ENCODE data around the gene TPSB2.
"Not testable (repeated sequence)": the region's sequence is repeated elsewhere in the genome, so short reads cannot be mapped to it uniquely, and the experiment has no call there.

Gene TPSB2
- 0 reads per million in 2 donors for total RNA-seq

DNA sequence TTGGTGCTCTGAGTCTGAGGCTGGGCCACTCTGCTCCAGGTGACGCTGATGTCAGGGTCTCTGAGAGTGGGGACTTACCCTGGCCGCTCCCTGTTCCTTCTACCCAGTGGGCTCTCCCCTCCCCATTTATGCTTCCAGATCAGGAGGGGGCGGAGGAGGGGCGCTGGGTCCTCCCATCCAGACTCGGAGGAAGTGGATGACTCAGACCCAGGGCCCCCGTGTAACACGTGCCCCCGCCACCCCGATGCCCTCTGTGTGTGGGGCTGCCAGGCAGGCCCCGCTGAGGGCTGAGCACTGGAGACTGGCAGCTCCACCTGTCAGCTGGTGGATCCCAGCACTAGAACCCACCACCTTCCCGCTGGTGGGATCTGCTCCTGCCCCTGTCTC lies at the start of gene TPSB2:
Gene TPSB2, minus strand, starts transcription at position 101 of the 387 bp plus-strand sequence. CDS start 233 bp downstream, outside the sequence.
- DNase-seq: not testable (repeated sequence)

DNA sequence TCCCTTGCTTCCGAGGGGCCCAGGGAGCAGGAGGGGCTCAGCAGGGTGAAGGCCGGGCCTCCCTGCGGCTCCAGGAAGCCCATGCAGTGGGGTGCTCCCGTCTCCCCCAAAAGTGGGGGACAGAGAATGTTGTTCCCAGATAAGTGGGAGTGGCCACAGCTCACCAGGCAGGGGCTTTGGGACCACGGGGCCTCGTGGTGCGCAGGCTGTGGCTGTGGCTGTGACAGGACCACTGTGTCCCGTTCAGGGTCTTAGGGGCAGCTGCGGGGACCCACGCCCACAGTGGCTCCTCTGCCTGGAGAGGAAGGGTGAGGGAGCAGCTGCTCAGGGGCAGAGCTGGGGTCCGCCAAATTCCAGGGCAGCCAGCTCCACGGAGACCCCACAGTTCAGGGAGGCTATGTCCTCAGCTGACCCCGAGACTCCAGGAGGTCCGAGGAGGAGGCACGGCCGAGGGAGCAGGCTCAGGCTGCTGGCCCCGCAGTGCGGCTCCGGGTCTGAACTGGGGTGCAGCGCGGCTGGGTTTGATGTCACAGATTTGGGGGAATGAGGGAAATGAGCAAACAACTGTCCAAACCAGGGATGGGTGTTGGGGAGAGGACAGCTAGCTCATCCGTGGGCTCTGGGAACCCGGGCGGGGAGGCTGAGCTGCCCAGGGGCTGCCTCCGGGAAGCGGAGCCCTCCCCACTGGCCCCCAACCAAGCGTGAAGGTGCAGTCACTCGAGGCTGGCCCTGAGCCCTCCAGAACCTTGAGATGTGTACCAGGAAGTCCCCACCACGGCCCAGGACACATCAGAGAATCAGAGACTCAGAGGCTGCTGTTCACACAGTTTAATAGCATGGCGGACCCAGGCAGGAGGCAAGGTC lies 49.3 kb upstream of the TPSB2 start:
- no peak for DNase-seq

GRCh38 chr16:1278477-1278876 lies 48.5 kb upstream of the TPSB2 start:
- no peak for DNase-seq

DNA sequence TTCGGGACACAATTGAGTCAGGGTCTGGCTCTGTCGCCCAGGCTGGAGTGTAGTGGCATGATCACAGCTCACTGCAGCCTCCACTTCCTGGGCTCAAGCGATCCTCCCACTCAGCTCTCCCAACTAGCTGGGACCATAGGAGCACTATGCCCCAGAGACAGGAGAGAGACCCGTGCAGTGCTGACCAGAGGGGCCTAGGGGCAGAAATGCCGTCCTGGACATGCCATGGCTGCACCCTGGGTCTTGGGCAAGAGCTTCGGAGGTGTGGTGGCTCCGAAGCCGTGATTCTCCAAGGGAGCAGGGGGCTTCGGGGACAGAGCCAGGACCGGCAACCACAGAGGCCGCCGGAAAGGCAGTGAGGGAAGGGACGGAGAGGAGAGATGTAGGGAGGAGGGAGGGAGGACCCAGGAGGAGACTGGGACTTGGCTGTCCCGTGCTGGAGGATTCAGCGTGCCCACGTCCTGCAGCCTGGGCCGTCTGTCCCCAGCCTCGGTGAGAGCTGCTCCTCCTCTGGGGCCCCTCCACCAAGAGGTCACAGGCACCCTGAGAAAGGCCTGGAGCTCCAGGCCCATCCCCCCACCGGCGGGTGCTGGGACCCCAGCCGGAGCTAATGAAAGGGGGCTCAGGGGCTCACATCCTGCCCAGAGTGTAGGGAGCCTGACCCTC lies 47.8 kb upstream of the TPSB2 start:
- no peak for DNase-seq

DNA sequence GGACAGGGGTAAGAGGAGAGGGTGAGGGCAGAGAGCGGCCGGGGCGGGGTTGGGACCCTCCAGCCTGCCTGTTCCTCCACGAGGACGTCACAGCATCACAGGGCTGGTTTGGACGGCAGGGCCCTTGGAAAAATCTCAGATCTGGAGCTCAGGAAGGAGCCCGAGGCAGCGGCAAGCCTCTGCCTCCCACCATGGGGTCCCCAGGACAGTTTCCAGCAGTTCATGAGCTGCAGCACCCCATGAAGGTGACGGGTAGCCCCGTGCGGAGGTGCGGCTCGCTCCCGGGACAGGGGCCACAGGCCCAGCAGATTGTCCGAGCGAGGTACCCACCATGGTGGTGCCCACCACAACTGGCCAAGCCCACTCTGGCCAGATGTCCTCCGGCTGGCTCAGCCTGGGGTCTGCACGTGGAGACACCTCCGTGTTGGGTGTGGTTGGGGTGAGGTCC lies 47.2 kb upstream of the TPSB2 start:
- DNase-seq: no peak

DNA sequence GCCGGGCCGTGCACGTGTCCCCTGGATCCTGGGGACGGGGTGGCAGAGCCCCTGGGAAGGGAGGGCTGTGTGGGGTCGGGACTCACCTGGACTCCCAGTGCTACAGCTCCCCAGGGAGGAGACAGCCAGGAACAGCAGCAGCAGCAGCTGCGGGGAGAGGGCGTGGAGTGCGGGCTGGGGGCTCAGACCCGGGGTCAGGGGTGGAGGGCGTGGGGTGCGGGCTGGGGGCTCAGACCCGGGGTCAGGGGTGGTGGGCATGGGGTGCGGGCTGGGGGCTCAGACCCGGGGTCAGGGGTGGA lies 46.5 kb upstream of the TPSB2 start:
- no peak for DNase-seq

DNA sequence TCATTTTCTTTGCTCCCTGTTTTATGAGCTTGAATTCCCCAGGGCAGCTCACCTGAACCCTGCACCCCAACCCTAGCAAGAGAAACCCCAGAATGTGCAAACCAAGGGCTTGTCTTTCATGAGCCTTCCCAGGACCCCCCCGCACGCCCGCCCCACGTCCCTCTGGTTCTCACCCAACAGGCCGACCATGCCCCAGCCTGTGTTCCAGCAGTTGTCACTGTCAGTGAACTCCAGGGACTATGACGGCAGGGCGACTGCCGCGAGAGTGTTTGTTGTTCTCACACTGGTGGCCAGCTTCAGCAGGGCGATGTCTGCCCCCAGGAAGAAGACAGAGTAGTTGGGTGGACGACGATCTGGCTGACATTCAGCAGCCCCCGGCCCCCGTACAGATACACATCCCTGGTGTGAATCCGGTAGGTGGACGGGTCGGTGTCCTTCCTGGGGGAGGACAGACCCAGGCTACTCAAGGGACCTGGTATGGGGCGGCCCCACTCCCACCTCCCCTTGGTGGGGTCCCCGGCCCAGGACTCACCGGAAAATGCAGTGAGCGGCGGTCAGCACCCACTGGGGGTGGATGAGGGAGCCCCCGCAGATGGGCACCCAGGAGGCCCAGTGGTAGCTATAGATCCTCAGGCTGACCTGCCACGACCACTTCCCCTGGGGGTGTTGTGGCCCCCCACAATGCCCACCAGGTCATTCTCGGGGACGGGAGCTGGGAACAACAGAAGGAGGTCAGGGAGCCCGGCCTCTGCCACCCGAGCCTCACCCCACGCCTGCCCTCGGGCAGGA lies 46.0 kb upstream of the TPSB2 start:
- no peak for DNase-seq

DNA sequence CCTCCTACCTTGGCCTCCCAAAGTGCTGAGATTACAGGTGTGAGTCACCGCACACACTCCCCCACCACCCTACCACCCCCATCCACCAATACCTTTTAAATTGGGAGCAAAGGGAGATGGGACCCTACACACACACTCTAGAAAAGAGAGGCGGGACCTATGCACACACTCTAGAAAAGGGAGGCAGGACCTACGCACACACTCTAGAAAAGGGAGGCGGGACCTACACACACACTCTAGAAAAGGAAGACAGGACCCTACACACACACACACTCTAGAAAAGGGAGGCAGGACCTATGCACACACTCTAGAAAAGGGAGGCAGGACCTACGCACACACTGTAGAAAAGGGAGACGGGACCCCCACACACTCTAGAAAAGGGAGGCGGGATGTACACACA lies 44.8 kb upstream of the TPSB2 start:
- no peak for DNase-seq

- DNase-seq: no peak
These were observed 43.8 kb upstream of the TPSB2 start for GRCh38 chr16:1273816-1274215.

GRCh38 chr16:1272453-1273198 lies 42.6 kb upstream of the TPSB2 start:
- no peak for DNase-seq

- not testable (repeated sequence) for DNase-seq
These were observed 41.9 kb upstream of the TPSB2 start for GRCh38 chr16:1271724-1272413.

- DNase-seq: no peak
These were observed 41.4 kb upstream of the TPSB2 start for GRCh38 chr16:1271380-1271723.

DNA sequence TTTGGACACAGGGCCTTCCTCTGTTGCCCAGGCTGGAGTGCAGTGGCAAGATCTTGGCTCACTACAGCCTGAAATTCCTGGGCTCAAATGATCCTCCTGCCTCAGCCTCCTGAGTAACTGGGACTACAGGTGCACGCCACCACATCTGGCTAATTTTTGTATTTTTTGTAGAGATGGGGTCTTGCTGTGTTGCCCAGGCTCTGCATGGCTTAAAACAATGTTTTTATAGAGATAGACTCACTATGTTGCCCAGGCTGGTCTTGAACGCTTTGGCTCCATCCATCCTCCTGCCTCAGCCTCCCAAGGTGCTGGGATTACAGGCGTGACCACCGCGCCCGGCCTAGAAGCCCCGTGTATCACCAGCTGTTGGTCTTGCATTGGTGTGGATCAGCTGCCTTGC lies 39.4 kb upstream of the TPSB2 start:
- DNase-seq: not testable (repeated sequence)

- no peak for DNase-seq
These were observed 35.8 kb upstream of the TPSB2 start for GRCh38 chr16:1265826-1266225.

DNA sequence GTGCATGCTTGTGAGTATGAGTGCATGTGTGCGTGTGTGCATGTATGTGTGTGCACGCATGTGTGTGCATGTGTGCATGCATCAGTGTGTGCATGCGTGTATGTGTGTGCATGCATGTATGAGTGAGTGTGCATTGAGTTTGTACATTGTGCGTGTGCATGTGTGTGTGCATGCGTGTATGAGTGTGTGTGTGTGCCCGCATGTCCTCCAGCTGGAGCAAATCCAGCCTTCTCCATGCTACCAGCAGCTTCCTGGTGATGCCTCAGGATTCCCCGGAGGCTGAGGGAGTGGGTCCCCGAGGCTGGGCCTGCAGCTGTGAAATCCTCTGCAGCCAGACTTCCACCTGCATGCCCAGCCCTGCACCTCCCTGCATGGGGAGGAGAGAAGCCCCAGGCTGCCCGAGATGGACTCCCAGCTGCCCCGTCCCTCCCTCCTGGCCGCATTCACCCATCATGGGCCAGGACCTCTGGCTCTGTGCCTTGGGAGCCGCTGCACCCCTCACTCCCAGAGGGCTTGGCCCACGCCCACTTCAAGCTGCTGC lies 35.2 kb upstream of the TPSB2 start:
- DNase-seq: no peak

GRCh38 chr16:1264345-1265089 lies 34.5 kb upstream of the TPSB2 start:
- DNase-seq: no peak

DNA sequence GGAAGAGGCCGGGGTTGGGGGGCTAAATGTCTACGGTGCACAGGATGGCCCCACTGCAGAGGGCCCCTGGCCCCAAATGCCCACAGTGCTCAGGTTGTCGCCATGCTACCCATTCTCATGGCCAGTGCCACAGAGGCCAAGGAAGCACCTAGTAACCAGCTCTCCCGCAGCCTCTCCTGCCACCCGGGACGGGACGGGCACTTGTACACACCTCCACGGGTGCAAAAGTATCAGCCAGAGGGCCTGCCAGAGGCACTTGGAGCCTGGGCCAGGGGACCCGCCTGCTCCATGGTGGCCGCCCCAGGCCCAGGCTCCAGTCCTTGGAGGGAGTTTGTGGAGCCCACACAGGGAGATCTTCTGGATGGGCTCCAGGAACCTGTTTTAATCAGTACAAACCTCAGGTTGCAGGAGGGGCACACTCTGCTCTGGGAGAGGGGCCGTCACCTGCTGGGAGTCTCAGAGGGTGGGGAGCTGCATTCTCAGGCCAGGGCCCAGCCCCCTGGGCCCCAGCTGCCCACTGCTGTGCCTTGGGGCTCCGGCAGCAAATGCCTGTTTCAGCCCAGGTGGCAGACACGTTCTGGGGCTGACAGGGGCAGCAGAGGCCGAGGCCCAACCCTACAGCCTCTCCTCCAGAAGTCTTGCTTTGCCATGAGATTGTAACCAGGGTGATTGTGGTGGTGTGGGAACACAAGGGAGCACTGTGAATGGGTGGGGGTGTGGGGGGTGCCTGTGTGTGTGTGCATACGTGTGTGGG lies 33.8 kb upstream of the TPSB2 start:
- DNase-seq: no peak

DNA sequence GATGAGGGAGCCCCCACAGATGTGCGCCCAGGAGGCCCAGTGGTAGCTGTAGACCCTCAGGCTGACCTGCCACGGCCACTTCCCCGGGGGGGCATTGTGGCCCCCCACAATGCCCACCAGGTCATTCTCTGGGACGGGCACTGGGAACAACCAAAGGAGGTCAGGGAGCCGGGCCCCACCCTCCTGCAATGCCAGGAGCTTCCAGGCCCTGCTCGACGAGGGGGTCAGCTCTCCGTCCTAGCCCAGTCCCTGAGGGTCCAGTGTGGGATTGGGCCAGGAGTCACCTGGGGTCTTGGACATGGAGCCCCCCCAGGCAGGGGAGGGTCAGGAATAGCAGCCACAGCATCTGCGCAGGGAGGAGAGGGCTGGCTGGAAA lies 32.9 kb upstream of the TPSB2 start:
- no peak for DNase-seq

GRCh38 chr16:1262210-1262845 lies 32.3 kb upstream of the TPSB2 start:
- no peak for DNase-seq
